ENCODE data around the gene CLEC14A. TPM values are rescaled to one million over a fixed set of nuclear protein-coding genes. Genes with fewer than 3 reads are reported as not detected.

The CLEC14A gene
- total and polyA plus RNA-seq, 4 donors: 6.4 to 7.3 (median 7.1) TPM

- Histone ChIP-seq H3K4me1 (ENCODE audit: control insufficient read depth in 4 of 4, insufficient read depth in 4 of 4, low read length in 3 of 4) (no peaks in the 10 kb centered on the region), H3K9me3 (ENCODE audit: control insufficient read depth in 4 of 4, low read length in 3 of 4) (no peaks in the 10 kb centered on the region), H3K36me3 (ENCODE audit: control insufficient read depth in 4 of 4, insufficient read depth in 3 of 4, low read depth in 1 of 4, low read length in 3 of 4) (no peaks in the 10 kb centered on the region), H3K4me3 (ENCODE audit: low read depth in 1 of 3, low read length in 3 of 3) (no peak overlapping the region), H3K9ac (ENCODE audit: low read depth in 1 of 2, low read length in 2 of 2) (no peak overlapping the region), H3K27me3 (ENCODE audit: control insufficient read depth in 4 of 4, insufficient read depth in 4 of 4, low read length in 3 of 4) (no peaks in the 10 kb centered on the region), H3K27ac (ENCODE audit: low read depth in 1 of 2, low read length in 2 of 2) (no peak overlapping the region)
- 62% methylated on average over 5 of the region's 5 CpGs for WGBS
- DNase-seq (ENCODE audit: low spot score): no peak
- TF ChIP-seq MAX (IDR thresholded peaks at IDR 0.05): no peak
- TF ChIP-seq JUND (IDR thresholded peaks at IDR 0.05): no peak
- no peak for TF ChIP-seq ZBTB33 (IDR thresholded peaks at IDR 0.05)
Observed at GRCh38 chr14:38233218-38233617, 22.7 kb downstream of the CLEC14A start.

DNA sequence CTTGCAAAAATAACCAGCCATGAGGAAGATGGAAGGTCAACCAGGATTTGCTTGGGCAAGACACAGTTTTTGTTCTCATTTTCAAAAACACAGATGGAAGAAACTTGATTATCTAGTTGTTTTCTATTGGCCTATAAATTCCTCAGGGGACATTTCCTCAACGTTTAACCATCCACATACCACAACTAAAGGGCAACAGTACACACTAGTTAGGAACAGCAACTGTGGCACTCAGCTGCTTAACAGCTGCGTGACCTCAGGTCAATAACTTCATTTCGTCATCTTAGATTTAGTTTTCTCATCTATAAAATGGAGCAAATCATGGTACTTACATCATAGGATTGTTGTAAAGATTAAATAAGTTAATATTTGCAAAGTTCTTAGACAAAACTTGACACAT is 29.5 kb downstream of the CLEC14A start:
- Histone ChIP-seq H3K4me3 (ENCODE audit: low read depth in 1 of 3, low read length in 3 of 3) (no peak overlapping the region), H3K4me1 (ENCODE audit: control insufficient read depth in 4 of 4, insufficient read depth in 4 of 4, low read length in 3 of 4) (no peaks in the 10 kb centered on the region), H3K36me3 (ENCODE audit: control insufficient read depth in 4 of 4, insufficient read depth in 3 of 4, low read depth in 1 of 4, low read length in 3 of 4) (no peaks in the 10 kb centered on the region), H3K9me3 (ENCODE audit: control insufficient read depth in 4 of 4, low read length in 3 of 4) (no peaks in the 10 kb centered on the region), H3K27me3 (ENCODE audit: control insufficient read depth in 4 of 4, insufficient read depth in 4 of 4, low read length in 3 of 4) (no peaks in the 10 kb centered on the region), H3K9ac (ENCODE audit: low read depth in 1 of 2, low read length in 2 of 2) (no peak overlapping the region), H3K27ac (ENCODE audit: low read depth in 1 of 2, low read length in 2 of 2) (no peak overlapping the region)
- DNase-seq (ENCODE audit: low spot score): no peak
- TF ChIP-seq HNF4G (IDR thresholded peaks at IDR 0.05): no peak
- no peak for TF ChIP-seq FOXA1 (IDR thresholded peaks at IDR 0.05)
- no peak for TF ChIP-seq GABPA (IDR thresholded peaks at IDR 0.05 in 1 of 2, conservative IDR thresholded peaks at IDR 0.05 in 1 of 2)
- WGBS: 70% methylated on average over 3 of the region's 3 CpGs

DNA sequence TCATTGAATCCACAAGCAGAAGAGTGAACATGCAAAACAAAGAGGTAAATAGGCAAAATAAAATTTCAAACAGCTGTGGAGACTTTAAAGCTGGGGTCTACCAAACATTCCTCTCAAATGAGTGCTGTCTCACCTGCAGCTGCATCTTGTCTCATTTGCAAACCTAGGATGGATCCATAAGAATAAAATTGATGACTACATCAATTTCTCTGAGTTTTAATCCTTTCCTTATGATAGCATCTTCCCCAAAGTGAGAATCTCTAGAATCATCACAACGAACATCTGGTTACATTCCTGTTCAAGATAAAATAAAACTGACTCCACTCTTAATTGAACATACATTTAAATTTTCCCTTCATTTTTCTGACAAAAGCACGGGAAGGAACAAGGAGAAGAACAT is 29.9 kb downstream of the CLEC14A start:
- DNase-seq (ENCODE audit: low spot score): no peak
- no peak overlapping the region for H3K4me3 ChIP-seq (ENCODE audit: low read depth in 1 of 3, low read length in 3 of 3)
- H3K9ac ChIP-seq (ENCODE audit: low read depth in 1 of 2, low read length in 2 of 2): no peak overlapping the region
- H3K36me3 ChIP-seq (ENCODE audit: control insufficient read depth in 4 of 4, insufficient read depth in 3 of 4, low read depth in 1 of 4, low read length in 3 of 4): no peaks in the 10 kb centered on the region
- 77% methylated on average over 2 of the region's 2 CpGs for WGBS
- H3K27me3 ChIP-seq (ENCODE audit: control insufficient read depth in 4 of 4, insufficient read depth in 4 of 4, low read length in 3 of 4): no peaks in the 10 kb centered on the region
- TF ChIP-seq HNF4G (IDR thresholded peaks at IDR 0.05) (no peak), NR2F2 (IDR thresholded peaks at IDR 0.05) (no peak), JUND (IDR thresholded peaks at IDR 0.05) (no peak), ZBTB33 (IDR thresholded peaks at IDR 0.05) (no peak), RXRA (IDR thresholded peaks at IDR 0.05) (no peak), CTCF (IDR thresholded peaks at IDR 0.05; ENCODE audit: low read depth, low read length, missing input control) (no peak), HNF4A (conservative IDR thresholded peaks at IDR 0.05) (no peak), FOXA2 (IDR thresholded peaks at IDR 0.05) (no peak), MAX (IDR thresholded peaks at IDR 0.05) (no peak), GABPA (IDR thresholded peaks at IDR 0.05 in 1 of 2, conservative IDR thresholded peaks at IDR 0.05 in 1 of 2) (no peak), SP1 (IDR thresholded peaks at IDR 0.05) (no peak), RAD21 (IDR thresholded peaks at IDR 0.05) (no peak), YY1 (IDR thresholded peaks at IDR 0.05) (no peak), FOXA1 (IDR thresholded peaks at IDR 0.05) (no peak)
- TF ChIP-seq, protein P1, sequence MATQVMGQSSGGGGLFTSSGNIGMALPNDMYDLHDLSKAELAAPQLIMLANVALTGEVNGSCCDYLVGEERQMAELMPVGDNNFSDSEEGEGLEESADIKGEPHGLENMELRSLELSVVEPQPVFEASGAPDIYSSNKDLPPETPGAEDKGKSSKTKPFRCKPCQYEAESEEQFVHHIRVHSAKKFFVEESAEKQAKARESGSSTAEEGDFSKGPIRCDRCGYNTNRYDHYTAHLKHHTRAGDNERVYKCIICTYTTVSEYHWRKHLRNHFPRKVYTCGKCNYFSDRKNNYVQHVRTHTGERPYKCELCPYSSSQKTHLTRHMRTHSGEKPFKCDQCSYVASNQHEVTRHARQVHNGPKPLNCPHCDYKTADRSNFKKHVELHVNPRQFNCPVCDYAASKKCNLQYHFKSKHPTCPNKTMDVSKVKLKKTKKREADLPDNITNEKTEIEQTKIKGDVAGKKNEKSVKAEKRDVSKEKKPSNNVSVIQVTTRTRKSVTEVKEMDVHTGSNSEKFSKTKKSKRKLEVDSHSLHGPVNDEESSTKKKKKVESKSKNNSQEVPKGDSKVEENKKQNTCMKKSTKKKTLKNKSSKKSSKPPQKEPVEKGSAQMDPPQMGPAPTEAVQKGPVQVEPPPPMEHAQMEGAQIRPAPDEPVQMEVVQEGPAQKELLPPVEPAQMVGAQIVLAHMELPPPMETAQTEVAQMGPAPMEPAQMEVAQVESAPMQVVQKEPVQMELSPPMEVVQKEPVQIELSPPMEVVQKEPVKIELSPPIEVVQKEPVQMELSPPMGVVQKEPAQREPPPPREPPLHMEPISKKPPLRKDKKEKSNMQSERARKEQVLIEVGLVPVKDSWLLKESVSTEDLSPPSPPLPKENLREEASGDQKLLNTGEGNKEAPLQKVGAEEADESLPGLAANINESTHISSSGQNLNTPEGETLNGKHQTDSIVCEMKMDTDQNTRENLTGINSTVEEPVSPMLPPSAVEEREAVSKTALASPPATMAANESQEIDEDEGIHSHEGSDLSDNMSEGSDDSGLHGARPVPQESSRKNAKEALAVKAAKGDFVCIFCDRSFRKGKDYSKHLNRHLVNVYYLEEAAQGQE (IDR thresholded peaks at IDR 0.05): no peak
- TF ChIP-seq, protein P2, sequence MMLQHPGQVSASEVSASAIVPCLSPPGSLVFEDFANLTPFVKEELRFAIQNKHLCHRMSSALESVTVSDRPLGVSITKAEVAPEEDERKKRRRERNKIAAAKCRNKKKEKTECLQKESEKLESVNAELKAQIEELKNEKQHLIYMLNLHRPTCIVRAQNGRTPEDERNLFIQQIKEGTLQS (IDR thresholded peaks at IDR 0.05): no peak
- no peaks in the 10 kb centered on the region for H3K4me1 ChIP-seq (ENCODE audit: control insufficient read depth in 4 of 4, insufficient read depth in 4 of 4, low read length in 3 of 4)
- H3K27ac ChIP-seq (ENCODE audit: low read depth in 1 of 2, low read length in 2 of 2): no peak overlapping the region
- H3K9me3 ChIP-seq (ENCODE audit: control insufficient read depth in 4 of 4, low read length in 3 of 4): no peaks in the 10 kb centered on the region
